CD4-positive, alpha-beta T cell treated with Interleukin-12 subunit alpha and Interleukin-12 subunit beta, for 1 hour (primary cell): ENCODE data around the gene DMRTC1.
"Not testable (repeated sequence)": the region's sequence is repeated elsewhere in the genome, so short reads cannot be mapped to it uniquely, and the experiment has no call there.

ENCODE experiments used
- DNase-seq: peaks from one replicate; pipeline ENCODE4 v3.0.0-alpha.2; 2020

DMRTC1 gene

GRCh38 chrX:72943819-72944169 lies at the start of gene DMRTC1:
TSS of gene DMRTC1 (minus strand) at chrX:72943837. CDS start at chrX:72875694, 68,143 bp downstream.
- not testable (repeated sequence) for DNase-seq

GRCh38 chrX:72980894-72981469 lies 37.3 kb upstream of the DMRTC1 start:
- not testable (repeated sequence) for DNase-seq

GRCh38 chrX:72974885-72975284 lies 31.2 kb upstream of the DMRTC1 start:
- DNase-seq = not testable (repeated sequence)

GRCh38 chrX:72971859-72972258 lies 28.2 kb upstream of the DMRTC1 start:
- DNase-seq = not testable (repeated sequence)

GRCh38 chrX:72959971-72960370 lies 16.3 kb upstream of the DMRTC1 start:
- DNase-seq = not testable (repeated sequence)

- DNase-seq = not testable (repeated sequence)
These were observed 410 bp downstream of the DMRTC1 start for GRCh38 chrX:72943035-72943818.

GRCh38 chrX:72942272-72942671 lies 1.4 kb downstream of the DMRTC1 start:
- DNase-seq = not testable (repeated sequence)

GRCh38 chrX:72937906-72938305 lies 5.7 kb downstream of the DMRTC1 start, which contains the start of gene FAM236A:
TSS of gene FAM236A (plus strand) at chrX:72938206. CDS start at chrX:72938263, 57 bp downstream.
- not testable (repeated sequence) for DNase-seq

- DNase-seq = not testable (repeated sequence)
These were observed 6.7 kb downstream of the DMRTC1 start for GRCh38 chrX:72936882-72937455.

- DNase-seq = not testable (repeated sequence)
These were observed 7.2 kb downstream of the DMRTC1 start for GRCh38 chrX:72936455-72936854.

GRCh38 chrX:72932283-72932682 lies 11.4 kb downstream of the DMRTC1 start:
- DNase-seq = not testable (repeated sequence)

GRCh38 chrX:72916096-72916495 lies 27.5 kb downstream of the DMRTC1 start:
- not testable (repeated sequence) for DNase-seq

GRCh38 chrX:72912315-72912714 lies 31.3 kb downstream of the DMRTC1 start, which contains the start of gene FAM236C:
TSS of gene FAM236C (plus strand) at chrX:72912615. CDS start at chrX:72912715, 100 bp downstream.
- DNase-seq = not testable (repeated sequence)

- not testable (repeated sequence) for DNase-seq
These were observed 53.9 kb downstream of the DMRTC1 start for GRCh38 chrX:72889740-72890139.

- not testable (repeated sequence) for DNase-seq
These were observed 60.7 kb downstream of the DMRTC1 start for GRCh38 chrX:72882898-72883297.

- not testable (repeated sequence) for DNase-seq
These were observed 106.1 kb downstream of the DMRTC1 start for GRCh38 chrX:72837532-72837931.

GRCh38 chrX:72830701-72831100 lies 112.9 kb downstream of the DMRTC1 start:
- DNase-seq = not testable (repeated sequence)
